ENCODE results near the gene ADGRB2. TPM values are rescaled to one million over a fixed set of nuclear protein-coding genes. Genes with fewer than 3 reads are reported as not detected.

Gene ADGRB2
- total RNA-seq, 6 experiments from 2014 or later: 0.06 TPM; not detected in 4

DNA sequence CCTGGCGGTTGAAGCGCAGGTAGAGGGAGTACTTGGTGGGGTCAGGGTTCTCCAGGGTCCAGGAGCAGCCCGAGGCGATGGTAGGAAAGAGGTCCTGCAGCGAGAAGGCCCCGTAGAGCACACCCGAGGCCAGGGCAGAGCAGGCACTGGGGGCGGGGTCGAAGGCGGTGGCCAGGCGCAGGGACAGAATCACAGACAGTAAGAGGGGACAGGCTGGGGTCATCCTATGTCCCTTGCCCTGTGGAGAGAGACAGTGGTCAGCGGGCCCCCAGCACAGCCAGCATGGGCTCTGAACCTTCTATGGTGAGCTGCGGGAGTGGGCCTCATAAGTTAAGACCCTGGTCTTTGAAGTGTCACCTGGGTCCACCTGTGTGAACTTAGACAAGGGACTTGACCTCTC, 7.6 kb downstream of the ADGRB2 start:
- DNase-seq: no peak
- no CpG with 5 or more reads among the region's 13 CpGs for WGBS (ENCODE audit: insufficient coverage, low coverage, low lambda C conversion rate, missing lambda C conversion rate)
- intact Hi-C loops (cut with DNase I): no loop called here

DNA sequence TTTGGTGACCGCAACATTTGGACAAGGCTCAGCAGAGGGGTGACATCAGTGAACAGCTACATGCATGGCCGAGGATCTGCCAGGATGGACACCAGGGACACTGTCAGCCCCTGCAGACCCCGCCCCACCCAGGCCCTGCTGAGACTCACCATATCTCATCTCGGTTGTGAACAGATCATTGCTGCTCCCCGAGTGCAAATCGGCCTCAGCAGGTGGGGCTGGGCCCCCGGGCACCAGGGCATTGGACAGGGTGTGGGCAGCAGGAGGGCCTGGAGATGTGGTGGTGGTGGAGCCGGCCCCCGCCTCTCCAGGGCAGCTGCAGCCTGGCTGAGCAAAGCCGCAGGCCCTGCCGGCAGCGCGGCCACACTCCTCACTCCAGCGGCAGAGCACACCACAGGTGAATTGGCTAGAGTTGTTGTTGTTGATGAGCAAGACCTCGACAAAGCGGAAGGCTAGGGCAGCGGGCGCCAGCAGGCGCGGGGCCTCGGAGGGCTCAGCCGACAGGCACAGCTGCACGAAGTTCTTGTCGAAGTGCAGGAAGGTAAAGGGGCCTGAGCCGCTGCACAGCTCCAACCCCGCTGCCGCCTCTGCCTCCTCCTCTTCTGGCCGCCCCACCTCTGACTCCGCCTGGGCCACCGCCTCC, 8.2 kb downstream of the ADGRB2 start:
- TF ChIP-seq POLR2A (IDR thresholded peaks at IDR 0.05): no peak
- TF ChIP-seq, protein P1, sequence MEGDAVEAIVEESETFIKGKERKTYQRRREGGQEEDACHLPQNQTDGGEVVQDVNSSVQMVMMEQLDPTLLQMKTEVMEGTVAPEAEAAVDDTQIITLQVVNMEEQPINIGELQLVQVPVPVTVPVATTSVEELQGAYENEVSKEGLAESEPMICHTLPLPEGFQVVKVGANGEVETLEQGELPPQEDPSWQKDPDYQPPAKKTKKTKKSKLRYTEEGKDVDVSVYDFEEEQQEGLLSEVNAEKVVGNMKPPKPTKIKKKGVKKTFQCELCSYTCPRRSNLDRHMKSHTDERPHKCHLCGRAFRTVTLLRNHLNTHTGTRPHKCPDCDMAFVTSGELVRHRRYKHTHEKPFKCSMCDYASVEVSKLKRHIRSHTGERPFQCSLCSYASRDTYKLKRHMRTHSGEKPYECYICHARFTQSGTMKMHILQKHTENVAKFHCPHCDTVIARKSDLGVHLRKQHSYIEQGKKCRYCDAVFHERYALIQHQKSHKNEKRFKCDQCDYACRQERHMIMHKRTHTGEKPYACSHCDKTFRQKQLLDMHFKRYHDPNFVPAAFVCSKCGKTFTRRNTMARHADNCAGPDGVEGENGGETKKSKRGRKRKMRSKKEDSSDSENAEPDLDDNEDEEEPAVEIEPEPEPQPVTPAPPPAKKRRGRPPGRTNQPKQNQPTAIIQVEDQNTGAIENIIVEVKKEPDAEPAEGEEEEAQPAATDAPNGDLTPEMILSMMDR (IDR thresholded peaks at IDR 0.05): no peak
- no peak for DNase-seq
- no peaks in the 10 kb centered on the region for H3K36me3 ChIP-seq
- no peak overlapping the region for H3K27ac ChIP-seq
- WGBS (ENCODE audit: insufficient coverage, low coverage, low lambda C conversion rate, missing lambda C conversion rate): 70% methylated on average over 7 of the region's 30 CpGs
- no peaks in the 10 kb centered on the region for H3K27me3 ChIP-seq
- peaks cover 0 to 21% (median 6%) of the 10 kb centered on the region in 4 donors for H3K4me1 ChIP-seq
- intact Hi-C loops (cut with DNase I): no loop called here
- H3K4me3 ChIP-seq: no peak overlapping the region
- no peaks in the 10 kb centered on the region for H3K9me3 ChIP-seq
- ATAC-seq: no peak

More for the DNA sequence above, 7.6 kb downstream of the ADGRB2 start:
- Histone ChIP-seq H3K4me1 (peaks cover 0 to 21% (median 6%) of the 10 kb centered on the region in 4 donors), H3K9me3 (no peaks in the 10 kb centered on the region), H3K4me3 (no peak overlapping the region), H3K36me3 (no peaks in the 10 kb centered on the region), H3K27me3 (peaks cover 0 to 5% of the 10 kb centered on the region in 2 donors), H3K27ac (no peak overlapping the region)
- TF ChIP-seq, protein P1 (IDR thresholded peaks at IDR 0.05): no peak
- TF ChIP-seq POLR2A (IDR thresholded peaks at IDR 0.05): no peak
- ATAC-seq: no peak

DNA sequence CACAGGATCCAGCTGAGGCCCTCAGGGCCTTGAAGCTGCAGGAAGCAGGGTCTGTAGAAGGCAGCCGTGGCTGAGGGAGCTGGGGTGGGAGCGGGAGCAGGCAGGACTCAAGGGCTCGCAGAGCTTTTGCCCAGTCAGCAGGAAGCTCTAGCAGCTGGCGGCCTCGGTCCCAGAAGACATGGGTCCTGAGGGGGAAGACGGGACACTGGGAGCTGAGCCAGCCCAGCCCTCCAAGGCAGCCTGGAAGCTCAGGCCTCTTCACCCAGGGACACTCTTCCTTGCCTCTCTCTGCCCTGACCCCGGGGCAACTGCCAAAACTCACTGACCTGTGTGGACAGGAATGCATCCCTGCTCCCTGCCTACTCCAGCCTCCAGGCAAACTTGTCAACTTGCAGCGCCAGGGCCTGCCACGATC, 8.9 kb downstream of the ADGRB2 start:
- H3K4me3 ChIP-seq: no peak overlapping the region
- intact Hi-C loops (cut with DNase I): no loop called here

DNA sequence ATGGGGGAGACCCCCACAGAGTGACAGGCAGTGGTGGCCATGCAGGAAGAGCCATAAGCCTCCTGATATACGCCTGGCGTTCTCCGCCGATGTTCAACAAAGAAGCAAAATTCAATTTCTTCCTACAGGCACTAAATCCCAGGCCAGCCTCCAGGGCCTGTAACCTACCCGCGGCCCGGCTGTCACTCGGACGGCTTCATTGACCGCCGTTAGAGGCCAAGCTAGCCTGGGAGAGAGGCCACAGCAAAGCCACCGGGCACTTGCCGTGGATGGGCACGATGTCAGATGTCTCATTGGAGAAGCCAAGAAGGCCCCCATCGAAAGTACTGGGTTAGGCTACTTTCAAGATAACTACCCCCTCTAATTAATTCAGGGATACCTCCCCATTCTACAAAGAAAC, 9.7 kb downstream of the ADGRB2 start:
- ATAC-seq (no peak), DNase-seq (no peak)
- H3K9me3 ChIP-seq: no peaks in the 10 kb centered on the region
- no CpG with 5 or more reads among the region's 15 CpGs for WGBS (ENCODE audit: insufficient coverage, low coverage, low lambda C conversion rate, missing lambda C conversion rate)
- TF ChIP-seq POLR2A (IDR thresholded peaks at IDR 0.05): no peak
- TF ChIP-seq, protein P1 (IDR thresholded peaks at IDR 0.05): no peak
- intact Hi-C loops (cut with DNase I): no loop called here
- peaks cover 0 to 16% (median 6%) of the 10 kb centered on the region in 4 donors for H3K4me1 ChIP-seq
- H3K27me3 ChIP-seq: no peaks in the 10 kb centered on the region
- H3K4me3 ChIP-seq: no peak overlapping the region
- no peaks in the 10 kb centered on the region for H3K36me3 ChIP-seq
- no peak overlapping the region for H3K27ac ChIP-seq

More for the DNA sequence above, 8.9 kb downstream of the ADGRB2 start:
- TF ChIP-seq, protein P1 (IDR thresholded peaks at IDR 0.05): no peak
- no peak for TF ChIP-seq POLR2A (IDR thresholded peaks at IDR 0.05)
- ATAC-seq (peak; percentile 3 to 64 (median 36)), DNase-seq (peak; percentile 58 to 72 (median 65))
- WGBS (ENCODE audit: insufficient coverage, low coverage, low lambda C conversion rate, missing lambda C conversion rate): 24% methylated on average over 3 of the region's 9 CpGs
- no peaks in the 10 kb centered on the region for H3K9me3 ChIP-seq
- H3K27ac ChIP-seq: no peak overlapping the region
- peaks cover 0 to 16% (median 6%) of the 10 kb centered on the region in 4 donors for H3K4me1 ChIP-seq
- no peaks in the 10 kb centered on the region for H3K27me3 ChIP-seq
- H3K36me3 ChIP-seq: no peaks in the 10 kb centered on the region
